A549 treated with AZD2906 at 1 μM for 4 hours (cell line): ENCODE measurements around the gene POU2F3. TPM values are rescaled to one million over a fixed set of nuclear protein-coding genes. Genes with fewer than 3 reads are reported as not detected.

ENCODE experiments used
- total RNA-seq: library from RNA; stranded (reverse); fragments of 200-300 nt; extraction: Qiagen RNA extraction; gene quantifications from 5 replicates; pipeline ENCODE4 v1.2.3, GENCODE V29; 2022

POU2F3 gene
- 0.05 TPM in 1 of 5 replicates, not detected in the others for total RNA-seq

GRCh38 chr11:120239713-120240640 lies at the start of gene POU2F3:
TSS of gene POU2F3 (plus strand) at chr11:120240140. CDS start at chr11:120240344, 204 bp downstream.

GRCh38 chr11:120210626-120211521 lies 29.1 kb upstream of the POU2F3 start, which contains the start of gene OAF:
TSS of gene OAF (plus strand) at chr11:120211032. CDS start at chr11:120211280, 248 bp downstream.

GRCh38 chr11:120324932-120325810 lies 85.2 kb downstream of the POU2F3 start, which contains the start of gene TLCD5:
TSS of gene TLCD5 (plus strand) at chr11:120325299. CDS start at chr11:120327442, 2,143 bp downstream.

GRCh38 chr11:120335908-120336640 lies 96.1 kb downstream of the POU2F3 start, which contains the start of gene ARHGEF12:
TSS of gene ARHGEF12 (plus strand) at chr11:120336413. CDS start at chr11:120337244, 831 bp downstream.

Other genes starting within 250 kb of the POU2F3 start
- 20.8 to 26.8 TPM (median 26.3 TPM) in 5 replicates for gene TRIM29, start 102.0 kb upstream of the POU2F3 start, total RNA-seq
- 7.6 to 11.7 TPM (median 11.0 TPM) in 5 replicates for gene OAF, start 29.1 kb upstream of the POU2F3 start, total RNA-seq
- gene TLCD5, start 85.2 kb downstream of the POU2F3 start, total RNA-seq, result 5.3 to 7.8 TPM (median 7.2 TPM) in 5 replicates
- 11.0 to 16.6 TPM (median 14.2 TPM) in 5 replicates for gene ARHGEF12, start 96.3 kb downstream of the POU2F3 start, total RNA-seq